Right forelimb (tissue), 1 donor: ENCODE data around the gene PDE6C.
A peak's percentile ranks its signal among the peaks of the same experiment; 100 is the strongest.
"Not testable (repeated sequence)": the region's sequence is repeated elsewhere in the genome, so short reads cannot be mapped to it uniquely, and the experiment has no call there.

Source experiments
- DNase-seq: peaks from one replicate; pipeline ENCODE4 v3.0.0-alpha.2; 2018

The PDE6C gene

DNA sequence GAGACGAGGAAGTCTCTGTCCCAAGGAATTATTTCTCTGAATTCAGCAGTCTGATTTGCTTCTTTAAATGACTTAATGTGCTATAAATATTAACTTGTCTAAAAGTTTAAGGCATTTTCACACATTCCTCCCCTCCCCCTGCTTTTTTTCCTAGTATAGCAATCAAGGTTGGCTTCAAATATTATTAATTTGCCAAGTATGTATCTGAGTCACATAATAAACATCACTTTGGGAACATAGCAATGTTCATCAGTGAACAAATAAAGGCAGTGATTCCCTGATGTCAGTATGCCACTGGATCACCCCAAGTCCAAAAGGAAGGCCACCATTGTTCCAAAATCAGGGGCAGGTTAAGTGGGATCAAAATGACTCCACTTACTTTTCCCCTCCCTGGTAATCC is 40.5 kb downstream of the PDE6C start:
- DNase-seq, result no peak

- DNase-seq, result no peak
Observed at GRCh38 chr10:93654201-93654600, 41.9 kb downstream of the PDE6C start.

- no peak for DNase-seq
Observed at GRCh38 chr10:93656155-93656554, 43.8 kb downstream of the PDE6C start.

GRCh38 chr10:93657757-93658156 is 45.4 kb downstream of the PDE6C start:
- no peak for DNase-seq

DNA sequence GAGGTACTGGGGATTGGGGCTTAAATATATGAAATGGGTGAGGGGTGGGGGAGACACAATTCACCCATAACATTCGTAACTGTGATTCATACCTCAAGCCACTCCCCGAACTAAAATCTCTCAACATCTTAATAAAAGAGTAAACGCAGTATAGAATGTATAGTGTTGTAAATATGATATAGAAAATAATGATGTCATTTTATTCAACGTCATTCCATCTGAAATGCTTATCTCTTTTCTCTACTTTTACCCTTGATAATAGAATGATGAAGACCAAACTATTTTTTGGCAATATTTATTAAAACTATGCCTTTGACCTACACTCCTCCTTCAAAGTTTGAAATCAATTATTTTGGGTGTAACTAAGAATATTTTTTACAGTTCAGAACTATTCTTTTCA is 53.7 kb downstream of the PDE6C start:
- no peak for DNase-seq

DNA sequence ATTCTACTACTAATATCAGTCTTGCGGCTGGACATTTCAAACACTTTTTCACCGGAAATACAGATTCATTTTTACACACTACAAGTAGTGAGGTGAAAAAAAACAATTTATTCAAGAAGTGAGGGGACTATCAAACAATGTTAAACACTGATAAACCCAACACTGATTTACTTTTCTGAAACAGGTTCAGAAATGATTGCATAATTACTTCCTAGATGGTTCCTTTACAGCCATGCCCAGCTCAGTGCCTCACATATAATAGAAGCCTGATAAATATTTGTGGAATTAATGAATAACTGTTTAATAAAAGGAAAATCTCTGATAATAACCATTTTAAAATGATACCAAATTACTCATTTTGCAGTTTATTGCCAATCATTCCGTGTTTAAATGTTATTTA is 55.5 kb downstream of the PDE6C start:
- DNase-seq, result no peak

DNA sequence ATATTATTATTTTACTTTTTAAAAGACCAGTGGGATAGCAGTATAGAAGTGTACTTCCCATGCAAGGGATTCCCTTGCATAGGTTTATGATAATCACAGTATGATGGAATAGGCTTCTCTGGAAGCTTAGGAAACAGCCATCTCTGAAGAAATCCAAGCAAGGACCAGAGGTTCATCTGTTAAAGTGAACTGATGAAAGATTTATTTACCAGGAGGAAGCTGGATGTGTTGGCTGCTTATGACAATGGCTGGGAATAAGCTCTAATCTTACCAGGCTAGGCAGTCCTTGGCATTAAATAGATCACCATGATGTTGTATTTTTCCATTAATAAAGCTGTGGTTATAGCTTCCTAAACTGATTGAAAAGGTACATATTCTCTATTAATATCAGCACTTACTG is 58.0 kb downstream of the PDE6C start:
- DNase-seq, result no peak

DNA sequence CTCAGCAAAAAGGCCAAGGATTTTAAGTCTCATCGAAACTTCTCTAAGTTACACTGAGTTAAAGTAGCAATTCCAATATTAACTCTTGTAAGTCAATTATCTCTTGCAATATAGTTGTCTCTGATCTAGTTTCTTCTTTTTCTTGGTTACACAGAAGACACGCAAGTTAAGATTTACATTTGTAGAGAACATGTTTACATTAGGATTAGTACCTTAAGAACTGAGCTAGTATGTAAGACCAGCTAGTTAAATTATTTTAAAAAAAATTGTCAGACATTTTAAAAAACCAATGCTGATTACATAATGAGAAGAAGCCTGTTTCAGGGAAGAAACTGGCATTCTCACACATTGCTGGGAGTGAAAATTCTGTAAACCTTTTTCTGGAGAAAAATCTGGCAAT is 58.7 kb downstream of the PDE6C start:
- no peak for DNase-seq

- no peak for DNase-seq
Observed at GRCh38 chr10:93672022-93672678, 59.8 kb downstream of the PDE6C start.

DNA sequence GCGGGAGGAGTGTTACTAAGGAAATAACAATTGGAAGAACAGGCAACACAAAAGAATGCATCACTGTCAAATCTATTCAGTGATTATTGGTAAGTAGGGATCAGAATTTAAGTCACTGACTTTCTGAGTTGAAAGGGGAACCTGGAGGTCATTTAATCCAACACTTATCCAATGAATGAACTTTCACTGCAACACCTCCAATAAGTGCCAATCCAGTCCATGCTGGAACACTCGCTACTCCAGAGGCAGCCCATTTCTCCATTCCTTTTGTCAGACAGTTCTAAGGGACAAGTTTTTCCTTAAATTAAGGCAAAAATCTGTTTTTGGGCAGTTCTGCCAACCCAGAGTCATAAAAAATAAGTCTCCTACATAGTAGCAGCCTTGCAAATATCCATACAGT is 60.6 kb downstream of the PDE6C start:
- DNase-seq, result no peak

DNA sequence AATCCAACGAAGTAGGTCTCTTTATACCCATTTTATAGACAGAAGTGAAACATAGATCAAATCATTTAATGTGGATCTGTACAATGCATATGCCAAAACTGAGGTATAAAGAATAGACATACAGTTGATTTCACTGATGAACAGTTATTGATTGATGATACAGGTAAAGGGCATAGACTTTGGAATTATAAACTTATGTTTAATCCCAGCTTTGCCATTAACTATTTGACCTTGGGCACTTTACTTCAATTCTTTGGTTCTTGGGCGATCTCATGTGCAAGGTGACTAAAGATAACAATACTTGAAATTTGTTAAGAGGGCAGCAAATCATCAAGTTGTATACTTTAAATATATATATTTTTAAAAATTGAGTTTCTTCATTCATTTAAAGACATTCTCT is 61.5 kb downstream of the PDE6C start:
- DNase-seq, result no peak

- no peak for DNase-seq
Observed at GRCh38 chr10:93678386-93678785, 66.0 kb downstream of the PDE6C start.

DNA sequence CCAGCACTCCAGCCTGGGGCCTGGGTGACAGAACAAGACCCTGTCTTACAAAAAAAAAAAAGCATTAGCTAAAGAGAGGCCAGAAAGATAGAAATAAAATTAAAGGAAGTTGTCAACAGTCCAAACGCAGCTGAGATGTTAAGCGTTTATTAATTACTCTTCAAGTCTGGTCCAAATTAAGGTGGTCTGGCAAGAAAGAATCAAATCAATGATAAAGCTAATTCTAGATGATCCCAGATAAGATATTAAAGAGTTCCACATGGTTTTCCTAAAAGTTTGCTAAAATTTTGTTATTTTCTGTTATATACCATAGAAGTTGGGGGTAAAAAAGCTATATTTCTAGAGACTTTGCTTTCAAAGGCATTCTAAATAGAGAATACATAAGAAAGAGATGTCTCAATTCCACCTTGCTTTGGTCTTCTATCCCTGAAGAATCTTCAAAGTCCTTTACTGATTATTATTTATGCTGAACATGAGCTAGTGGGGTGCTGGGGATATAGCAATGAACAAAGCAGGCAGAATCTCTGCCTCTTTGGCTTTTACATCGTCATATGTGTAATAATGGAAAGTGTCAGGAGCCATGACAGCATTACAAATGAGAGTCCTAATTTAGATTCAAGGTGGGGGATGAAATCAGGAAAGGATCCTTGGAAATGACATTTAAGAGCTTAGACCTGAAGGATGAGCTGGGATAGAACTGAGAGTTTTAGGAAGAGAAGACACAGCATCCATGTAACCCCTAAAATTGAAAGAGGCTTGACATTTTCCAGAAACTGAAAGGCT is 66.7 kb downstream of the PDE6C start:
- DNase-seq, result no peak

GRCh38 chr10:93680412-93681047 is 68.2 kb downstream of the PDE6C start:
- no peak for DNase-seq

DNA sequence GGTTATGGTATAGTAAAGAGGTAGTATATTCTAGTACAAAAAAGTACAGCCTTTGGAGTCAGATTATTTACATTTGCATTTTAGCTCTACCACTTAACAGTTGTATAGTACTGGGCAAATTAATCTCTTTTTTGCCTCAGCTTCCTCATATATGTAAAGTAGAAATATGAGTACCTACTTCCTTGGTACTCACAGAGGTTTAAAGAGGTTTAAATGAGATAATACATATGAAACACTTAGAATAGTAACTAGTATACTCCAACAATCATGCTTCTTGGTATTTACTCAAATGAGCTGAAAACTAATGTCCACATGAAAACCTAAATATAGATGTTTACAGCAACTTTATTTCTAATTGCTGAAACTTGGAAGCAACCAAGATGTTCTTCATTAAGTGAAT is 75.4 kb downstream of the PDE6C start:
- no peak for DNase-seq

DNA sequence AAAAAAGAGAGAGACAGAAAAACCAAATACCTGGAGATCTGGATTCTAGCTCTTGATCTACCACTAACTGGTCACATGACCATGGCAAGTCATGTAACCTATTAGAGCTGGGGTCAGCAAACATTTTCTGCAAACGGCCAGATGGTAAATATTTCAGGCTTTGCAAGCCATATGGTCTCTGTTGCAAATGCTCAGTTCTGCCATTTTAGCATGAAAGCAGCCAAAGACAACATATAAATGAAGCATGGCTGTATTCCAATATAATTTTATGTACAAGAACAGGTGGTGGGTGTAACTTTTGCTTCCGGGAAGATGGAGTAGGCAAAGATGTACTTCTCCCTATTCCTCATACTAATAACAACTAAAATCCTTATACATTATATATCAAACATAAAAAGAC is 83.4 kb downstream of the PDE6C start:
- no peak for DNase-seq

- DNase-seq, result not testable (repeated sequence)
Observed at GRCh38 chr10:93696582-93696981, 84.2 kb downstream of the PDE6C start.

- no peak for DNase-seq
Observed at GRCh38 chr10:93697207-93697606, 84.9 kb downstream of the PDE6C start.

DNA sequence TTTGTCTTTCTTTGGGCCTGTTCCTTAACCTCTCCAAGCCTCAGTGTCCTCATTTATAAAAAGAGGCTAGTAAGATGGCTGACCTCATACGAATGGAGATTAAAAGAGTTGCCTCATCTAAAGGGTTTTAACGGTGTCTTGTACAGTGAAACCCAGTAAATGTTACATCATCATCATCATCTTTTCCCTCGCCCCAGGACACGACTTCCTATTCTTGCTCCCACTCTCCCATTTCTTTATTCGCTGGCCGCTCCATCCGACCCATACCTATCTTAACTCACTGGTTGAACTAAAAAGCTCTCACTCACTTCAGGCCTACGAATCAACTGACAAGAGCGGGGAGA is 89.5 kb downstream of the PDE6C start:
- DNase-seq, result peak; percentile 50

DNA sequence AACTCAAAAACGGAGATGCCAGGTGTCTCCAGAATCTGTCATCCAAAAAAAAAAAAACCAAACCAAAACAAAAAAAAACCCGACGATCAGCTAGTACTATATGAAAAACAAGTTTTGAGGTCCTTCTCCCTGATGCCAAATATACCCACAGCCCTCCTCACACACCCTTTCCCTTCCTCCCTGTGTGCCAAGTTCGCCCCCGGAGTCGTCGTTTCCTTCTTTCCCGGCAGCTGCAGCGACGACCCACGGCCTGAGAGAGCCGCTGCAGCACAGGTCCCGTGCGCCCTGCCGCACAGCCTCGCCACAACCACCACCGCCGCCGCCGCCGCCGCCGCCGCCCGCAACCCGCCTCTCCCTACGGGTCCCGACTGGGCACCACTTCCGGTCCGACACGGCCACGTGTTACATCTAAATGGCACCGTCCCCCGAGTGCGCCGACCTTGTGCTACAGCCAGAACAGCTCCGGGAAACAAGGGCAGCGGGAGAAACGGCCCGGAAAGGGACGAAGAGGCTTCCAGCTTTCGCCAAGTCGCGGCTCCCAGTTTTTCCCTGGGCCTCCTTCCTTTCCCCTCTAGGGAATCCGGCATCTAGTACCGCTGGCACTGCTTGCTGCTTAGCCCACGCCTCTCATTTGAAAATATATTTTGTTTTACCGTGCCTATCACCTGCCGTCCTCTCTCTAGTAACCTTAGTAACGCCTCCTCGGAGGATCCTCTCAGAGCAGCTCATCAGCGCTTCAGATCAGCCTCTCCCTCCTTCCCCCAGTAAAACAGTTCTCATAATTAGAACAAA is 90.1 kb downstream of the PDE6C start, which contains the start of gene FRA10AC1:
Gene FRA10AC1, minus strand, starts transcription at position 383 of the 792 bp plus-strand sequence. CDS start 2,486 bp downstream, outside the sequence.
- peak; percentile 98 for DNase-seq

- no peak for DNase-seq
Observed at GRCh38 chr10:93703066-93703465, 90.7 kb downstream of the PDE6C start.

DNA sequence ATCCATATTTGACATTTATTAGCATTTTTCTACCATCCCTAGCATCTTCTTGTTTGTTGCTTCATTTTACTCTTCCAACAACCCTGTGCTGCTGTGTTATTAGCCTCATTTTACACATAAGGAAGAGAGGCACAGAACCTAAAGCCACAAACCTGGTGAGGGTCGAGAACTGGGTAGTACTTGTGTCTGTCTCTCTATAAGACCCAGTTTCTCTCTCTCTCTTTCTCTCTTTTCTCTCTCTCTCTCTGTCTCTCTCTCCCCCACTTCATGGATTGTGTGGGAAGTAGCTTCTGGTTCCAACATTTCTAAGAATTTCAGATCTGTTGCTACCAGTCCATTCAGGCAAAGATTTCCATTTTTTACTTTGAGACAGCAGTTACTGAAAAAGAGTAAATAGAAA is 91.5 kb downstream of the PDE6C start:
- no peak for DNase-seq

GRCh38 chr10:93704451-93704850 is 92.1 kb downstream of the PDE6C start:
- DNase-seq, result no peak
